ENCODE results near the gene FBXW12.

Gene FBXW12

DNA sequence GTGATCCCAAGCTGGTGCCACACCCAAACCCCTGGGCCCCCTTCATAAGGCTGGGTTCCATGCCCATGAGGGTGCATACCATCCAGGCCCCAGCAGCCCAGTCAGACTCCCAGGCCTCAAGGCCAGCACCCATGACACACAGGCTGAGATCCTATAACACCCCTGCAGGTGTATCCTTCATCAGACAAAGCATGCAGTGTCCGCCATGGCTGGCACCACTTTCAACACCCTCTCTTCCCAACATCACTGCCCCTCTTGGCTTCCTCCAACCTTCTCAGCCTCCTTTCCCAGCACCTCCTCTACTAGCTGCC is 64.4 kb downstream of the FBXW12 start:
- DNase-seq, result no peak

DNA sequence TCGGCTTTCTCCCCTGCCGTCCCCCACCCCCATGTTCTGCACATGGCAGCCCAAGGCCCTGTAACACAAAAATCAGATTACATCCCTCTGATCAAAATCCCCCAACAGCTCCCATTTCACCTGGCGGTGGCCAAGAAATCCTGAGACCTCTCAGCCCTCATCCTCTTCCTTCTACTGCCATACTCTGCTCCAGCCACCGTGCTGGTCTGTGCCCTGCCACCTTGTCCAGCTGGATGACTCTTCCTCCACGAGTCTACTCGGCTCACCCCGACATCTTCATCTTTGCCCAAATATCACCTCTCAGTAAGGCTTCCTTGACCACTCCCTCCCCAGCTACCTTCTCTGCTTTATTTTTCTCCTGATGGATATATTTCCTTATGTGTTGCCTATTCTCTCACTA is 64.8 kb downstream of the FBXW12 start:
- no peak for DNase-seq

DNA sequence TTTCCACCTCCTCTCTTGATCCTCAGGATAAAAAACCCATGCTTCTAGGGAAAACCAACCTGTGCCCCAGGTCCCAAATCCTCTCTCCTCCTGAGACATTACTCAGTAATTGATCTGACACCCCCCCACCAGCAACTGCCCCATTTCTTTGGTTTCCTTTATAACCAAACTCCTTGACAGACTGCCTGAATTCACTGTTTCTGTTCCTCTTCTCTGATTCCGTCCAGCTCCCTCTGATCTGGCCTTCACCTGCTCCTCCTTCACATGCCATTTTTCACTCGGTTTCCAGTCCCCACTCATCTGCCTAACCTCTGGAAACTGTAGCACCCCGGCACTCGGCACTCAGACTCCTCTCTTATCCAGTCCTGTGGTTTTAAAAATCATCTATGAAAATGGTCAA is 65.8 kb downstream of the FBXW12 start:
- DNase-seq, result no peak

DNA sequence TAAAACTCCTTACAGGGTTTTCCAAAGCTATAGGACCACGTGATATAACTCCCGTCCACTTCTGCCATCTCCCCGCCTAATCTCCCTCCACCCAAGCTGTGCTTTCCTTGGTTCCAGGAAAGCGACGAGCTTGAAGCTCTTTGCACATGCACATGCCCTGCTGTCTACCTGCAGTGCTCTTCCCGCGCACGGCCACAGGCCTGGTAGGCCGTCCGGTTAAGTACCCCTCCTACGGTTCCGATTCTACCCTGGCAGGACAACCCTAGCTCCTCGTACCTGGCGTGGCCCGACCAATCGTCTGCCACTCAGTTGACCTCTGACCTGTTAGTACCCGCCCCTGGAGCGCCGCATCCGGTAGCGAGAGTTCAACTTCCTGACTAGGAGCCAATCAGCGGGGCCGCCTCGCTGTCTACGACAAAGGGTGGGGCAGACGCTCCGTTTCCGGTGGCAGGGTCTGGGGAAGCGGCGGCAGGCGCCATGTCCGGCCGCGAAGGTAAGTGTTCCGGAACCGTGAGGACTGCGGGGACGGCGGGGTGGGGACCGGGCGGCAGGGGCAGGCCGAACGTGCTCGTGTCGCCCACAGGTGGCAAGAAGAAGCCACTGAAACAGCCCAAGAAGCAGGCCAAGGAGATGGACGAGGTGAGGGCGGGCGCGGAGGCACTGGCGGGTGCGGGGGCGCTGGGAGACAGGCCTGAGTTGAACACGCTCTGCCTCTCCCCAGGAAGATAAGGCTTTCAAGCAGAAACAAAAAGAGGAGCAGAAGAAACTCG is 68.0 kb downstream of the FBXW12 start, which contains the start of the genes CCDC51 and TMA7:
Gene CCDC51, minus strand, starts transcription at position 300 of the 770 bp plus-strand sequence. CDS start 4,991 bp downstream, outside the sequence.
Gene TMA7, plus strand, starts transcription at position 438 of the 770 bp plus-strand sequence. Its CDS starts 40 bp downstream, at position 478.
- peak; percentile 99 for DNase-seq

DNA sequence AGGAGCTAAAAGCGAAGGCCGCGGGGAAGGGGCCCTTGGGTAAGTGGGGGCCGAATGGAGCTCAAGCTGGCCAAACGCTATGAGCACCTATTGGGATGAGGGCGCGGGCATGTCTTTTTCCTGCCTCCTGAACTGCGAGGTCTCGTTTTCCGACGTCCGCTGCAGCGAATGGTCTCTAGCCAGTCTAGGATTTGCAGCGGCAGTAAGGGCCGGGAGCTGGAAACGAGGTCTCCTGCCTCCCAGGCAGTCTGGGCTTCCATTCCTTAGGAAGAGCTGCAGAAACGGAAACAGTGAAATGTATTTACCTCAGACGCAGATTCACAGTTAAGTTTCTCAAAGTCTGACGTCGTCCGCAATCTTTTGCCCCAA is 68.6 kb downstream of the FBXW12 start:
- DNase-seq, result peak; percentile 61

DNA sequence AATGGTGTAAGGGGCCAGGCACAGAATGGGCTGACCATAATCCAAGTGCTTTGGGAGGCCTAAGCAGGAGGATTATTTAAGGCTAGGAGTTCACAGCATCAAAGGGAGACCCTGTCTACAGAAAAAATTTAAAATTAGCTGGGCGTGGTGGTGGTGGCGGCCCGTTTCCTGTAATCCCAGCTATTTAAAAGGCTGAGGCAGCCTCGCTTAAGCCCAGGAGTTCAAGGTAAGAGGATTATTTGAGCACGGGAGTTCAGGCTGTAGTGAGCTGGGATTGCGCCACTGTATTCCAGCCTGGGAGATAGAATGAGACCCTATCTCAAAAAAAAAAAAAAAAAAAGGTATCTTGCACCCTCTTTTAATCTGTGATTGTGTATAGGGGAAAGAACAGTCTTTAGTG is 69.9 kb downstream of the FBXW12 start:
- DNase-seq, result no peak
